GM12891 (cell line): ENCODE measurements around the gene CRLF3.

Experiments used
- POLR2A ChIP-seq: IDR thresholded peaks from 2 replicates; pipeline ENCODE4 v1.6.1; 2011; ENCODE audit warnings: low read depth, low read length, control low read depth
- POLR2AphosphoS5 ChIP-seq: IDR thresholded peaks from 2 replicates; pipeline ENCODE4 v1.6.1; 2011; ENCODE audit warnings: low read depth, low read length, control low read depth
- POU2F2 ChIP-seq: IDR thresholded peaks from 2 replicates; pipeline ENCODE4 v1.6.1; 2011; ENCODE audit warnings: low read depth, mild to moderate bottlenecking, control low read depth, low read length, moderate library complexity
- SPI1 ChIP-seq: IDR thresholded peaks from 2 replicates; pipeline ENCODE4 v1.6.1; 2011; ENCODE audit warnings: low read depth, low read length, control low read depth
- TAF1 ChIP-seq: IDR thresholded peaks from 2 replicates; pipeline ENCODE4 v1.6.1; 2011; ENCODE audit warnings: low read depth, low read length, control low read depth

DNA sequence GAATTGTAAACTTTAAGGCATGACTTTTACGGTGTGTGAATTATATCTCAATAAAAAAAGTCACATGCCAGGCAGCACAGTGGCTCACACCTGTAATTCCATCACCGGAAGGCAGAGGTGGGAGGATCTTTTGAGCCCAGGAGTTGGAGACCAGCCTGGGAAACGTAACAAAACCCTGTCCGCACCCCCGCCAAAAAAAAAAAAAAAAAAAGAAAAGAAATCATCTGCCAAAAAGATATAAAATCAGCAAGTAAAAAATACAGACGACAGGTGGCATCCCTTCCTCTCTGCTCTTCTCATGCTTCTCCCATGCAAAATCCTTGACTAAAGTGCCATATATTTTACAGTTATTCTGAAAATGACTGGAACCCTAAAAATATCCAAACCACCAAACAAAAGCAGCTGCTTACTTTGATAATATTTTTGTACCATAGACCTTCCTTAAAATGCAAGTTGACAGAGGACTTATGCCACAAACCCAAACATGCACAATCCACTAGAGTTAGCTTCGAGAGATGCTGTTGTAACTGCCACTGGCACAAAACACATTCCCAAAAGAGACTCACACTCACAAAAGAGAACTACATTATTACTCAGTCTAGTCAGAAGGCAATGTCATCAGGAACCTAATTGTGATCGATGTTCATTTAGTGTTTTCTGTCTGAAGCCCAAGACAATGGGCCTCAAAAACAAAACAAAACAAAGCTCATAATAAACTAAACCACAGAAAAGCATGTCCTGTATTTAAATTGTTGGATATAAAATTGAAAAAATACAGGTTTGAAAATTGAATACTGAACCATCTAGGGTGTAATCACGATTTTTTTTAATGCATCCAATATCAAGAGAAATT lies 2.4 kb downstream of the CRLF3 start:
- TF ChIP-seq POLR2A: no peak
- TF ChIP-seq TAF1: no peak
- no peak for TF ChIP-seq SPI1
- no peak for TF ChIP-seq POLR2AphosphoS5
- TF ChIP-seq POU2F2: no peak
